ENCODE results near the gene NPAS3. TPM values are rescaled to one million over a fixed set of nuclear protein-coding genes. Genes with fewer than 3 reads are reported as not detected.

The NPAS3 gene
- total RNA-seq, 6 donors from 2014 or later = 0.30 to 0.77 (median 0.59) TPM; not detected in 2

- DNase-seq (no peak), ATAC-seq (ENCODE audit: low FRiP score in 2 of 2) (no peak)
- no peaks in the 10 kb centered on the region for H3K27me3 ChIP-seq
- 76 to 83% methylated on average over 4 of the region's 4 CpGs for WGBS, 2 donors
- no peaks in the 10 kb centered on the region for H3K36me3 ChIP-seq
- no peak overlapping the region for H3K27ac ChIP-seq
- TF ChIP-seq, protein P1, sequence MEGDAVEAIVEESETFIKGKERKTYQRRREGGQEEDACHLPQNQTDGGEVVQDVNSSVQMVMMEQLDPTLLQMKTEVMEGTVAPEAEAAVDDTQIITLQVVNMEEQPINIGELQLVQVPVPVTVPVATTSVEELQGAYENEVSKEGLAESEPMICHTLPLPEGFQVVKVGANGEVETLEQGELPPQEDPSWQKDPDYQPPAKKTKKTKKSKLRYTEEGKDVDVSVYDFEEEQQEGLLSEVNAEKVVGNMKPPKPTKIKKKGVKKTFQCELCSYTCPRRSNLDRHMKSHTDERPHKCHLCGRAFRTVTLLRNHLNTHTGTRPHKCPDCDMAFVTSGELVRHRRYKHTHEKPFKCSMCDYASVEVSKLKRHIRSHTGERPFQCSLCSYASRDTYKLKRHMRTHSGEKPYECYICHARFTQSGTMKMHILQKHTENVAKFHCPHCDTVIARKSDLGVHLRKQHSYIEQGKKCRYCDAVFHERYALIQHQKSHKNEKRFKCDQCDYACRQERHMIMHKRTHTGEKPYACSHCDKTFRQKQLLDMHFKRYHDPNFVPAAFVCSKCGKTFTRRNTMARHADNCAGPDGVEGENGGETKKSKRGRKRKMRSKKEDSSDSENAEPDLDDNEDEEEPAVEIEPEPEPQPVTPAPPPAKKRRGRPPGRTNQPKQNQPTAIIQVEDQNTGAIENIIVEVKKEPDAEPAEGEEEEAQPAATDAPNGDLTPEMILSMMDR (IDR thresholded peaks at IDR 0.05) = no peak
- TF ChIP-seq EP300 (IDR thresholded peaks at IDR 0.05) = no peak
- no peak for TF ChIP-seq POLR2AphosphoS5 (IDR thresholded peaks at IDR 0.05)
- TF ChIP-seq POLR2A (IDR thresholded peaks at IDR 0.05) = no peak
- no peaks in the 10 kb centered on the region for H3K4me1 ChIP-seq
- H3K9me3 ChIP-seq = no peaks in the 10 kb centered on the region
- no peak overlapping the region for H3K4me3 ChIP-seq
Observed at GRCh38 chr14:33461036-33461435, 522.4 kb downstream of the NPAS3 start.

DNA sequence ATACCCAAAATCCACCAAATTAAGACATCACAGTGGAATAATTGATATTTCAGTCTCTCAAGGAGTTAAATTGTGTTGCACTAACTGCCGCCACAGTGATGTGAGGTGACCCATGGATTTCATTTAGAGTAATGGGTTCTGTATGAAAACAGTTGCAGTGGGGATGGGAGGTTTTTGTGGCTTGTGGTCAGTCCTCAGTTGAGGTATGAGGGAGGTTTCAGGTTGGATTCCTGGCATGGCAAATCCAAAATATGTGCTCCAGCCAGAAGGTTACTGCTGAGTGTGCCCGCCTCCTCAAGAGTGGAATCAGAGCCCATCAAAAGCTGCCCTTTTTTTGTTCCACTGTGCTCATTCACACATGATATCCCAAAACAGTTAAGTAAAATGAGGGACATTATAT, 525.1 kb downstream of the NPAS3 start:
- H3K4me1 ChIP-seq = no peaks in the 10 kb centered on the region
- TF ChIP-seq, protein P1 (IDR thresholded peaks at IDR 0.05) = no peak
- no peak for TF ChIP-seq EP300 (IDR thresholded peaks at IDR 0.05)
- no peak for TF ChIP-seq POLR2AphosphoS5 (IDR thresholded peaks at IDR 0.05)
- TF ChIP-seq POLR2A (IDR thresholded peaks at IDR 0.05) = no peak
- H3K4me3 ChIP-seq = no peak overlapping the region
- H3K9me3 ChIP-seq = no peaks in the 10 kb centered on the region
- no peaks in the 10 kb centered on the region for H3K36me3 ChIP-seq
- DNase-seq = no peak
- no peaks in the 10 kb centered on the region for H3K27me3 ChIP-seq
- 95 to 97% methylated on average over 2 of the region's 2 CpGs for WGBS, 2 donors
- ATAC-seq (ENCODE audit: low FRiP score in 2 of 2) = no peak
- no peak overlapping the region for H3K27ac ChIP-seq

DNA sequence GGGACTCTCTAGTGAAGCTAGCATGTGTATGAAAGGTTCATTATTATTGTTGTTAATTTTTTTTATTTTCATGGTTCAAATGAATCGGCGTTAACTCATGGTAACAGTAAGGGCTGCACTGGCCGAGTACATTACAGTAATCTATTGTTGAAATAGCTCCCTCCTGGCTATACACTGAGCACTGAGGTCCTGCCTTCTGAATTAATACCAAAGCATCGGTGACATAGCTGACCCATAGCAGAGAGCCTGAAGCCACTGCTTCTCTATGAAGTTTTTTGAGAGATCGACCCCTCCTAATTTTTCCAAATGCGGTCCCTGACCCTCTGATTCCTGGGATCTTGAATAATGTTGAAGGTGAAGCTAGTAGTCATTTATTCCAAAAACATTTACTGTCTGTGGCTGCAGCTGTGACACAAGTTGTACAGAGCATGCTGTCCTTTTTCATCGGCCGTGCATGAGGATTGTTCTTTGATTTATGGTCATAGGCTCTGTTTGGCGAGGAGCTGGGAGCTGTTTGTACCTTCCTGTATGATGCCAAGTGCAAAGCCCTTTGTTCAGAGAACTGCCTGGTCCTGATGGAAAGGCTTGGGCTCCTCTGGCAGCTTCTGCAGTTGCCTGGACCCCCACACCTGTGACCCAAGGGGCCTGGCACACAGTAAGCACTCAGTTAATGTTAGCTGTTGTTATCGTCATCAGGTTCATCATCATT, 525.7 kb downstream of the NPAS3 start:
- H3K4me3 ChIP-seq = no peak overlapping the region
- H3K27ac ChIP-seq = no peak overlapping the region
- no peak for TF ChIP-seq POLR2AphosphoS5 (IDR thresholded peaks at IDR 0.05)
- no peak for TF ChIP-seq EP300 (IDR thresholded peaks at IDR 0.05)
- TF ChIP-seq POLR2A (IDR thresholded peaks at IDR 0.05) = no peak
- TF ChIP-seq, protein P1 (IDR thresholded peaks at IDR 0.05) = no peak
- no peaks in the 10 kb centered on the region for H3K27me3 ChIP-seq
- no peaks in the 10 kb centered on the region for H3K9me3 ChIP-seq
- H3K4me1 ChIP-seq = no peaks in the 10 kb centered on the region
- ATAC-seq (ENCODE audit: low FRiP score in 2 of 2) (no peak), DNase-seq (no peak)
- no peaks in the 10 kb centered on the region for H3K36me3 ChIP-seq
- WGBS, 2 donors = 91 to 92% methylated on average over 10 of the region's 10 CpGs

DNA sequence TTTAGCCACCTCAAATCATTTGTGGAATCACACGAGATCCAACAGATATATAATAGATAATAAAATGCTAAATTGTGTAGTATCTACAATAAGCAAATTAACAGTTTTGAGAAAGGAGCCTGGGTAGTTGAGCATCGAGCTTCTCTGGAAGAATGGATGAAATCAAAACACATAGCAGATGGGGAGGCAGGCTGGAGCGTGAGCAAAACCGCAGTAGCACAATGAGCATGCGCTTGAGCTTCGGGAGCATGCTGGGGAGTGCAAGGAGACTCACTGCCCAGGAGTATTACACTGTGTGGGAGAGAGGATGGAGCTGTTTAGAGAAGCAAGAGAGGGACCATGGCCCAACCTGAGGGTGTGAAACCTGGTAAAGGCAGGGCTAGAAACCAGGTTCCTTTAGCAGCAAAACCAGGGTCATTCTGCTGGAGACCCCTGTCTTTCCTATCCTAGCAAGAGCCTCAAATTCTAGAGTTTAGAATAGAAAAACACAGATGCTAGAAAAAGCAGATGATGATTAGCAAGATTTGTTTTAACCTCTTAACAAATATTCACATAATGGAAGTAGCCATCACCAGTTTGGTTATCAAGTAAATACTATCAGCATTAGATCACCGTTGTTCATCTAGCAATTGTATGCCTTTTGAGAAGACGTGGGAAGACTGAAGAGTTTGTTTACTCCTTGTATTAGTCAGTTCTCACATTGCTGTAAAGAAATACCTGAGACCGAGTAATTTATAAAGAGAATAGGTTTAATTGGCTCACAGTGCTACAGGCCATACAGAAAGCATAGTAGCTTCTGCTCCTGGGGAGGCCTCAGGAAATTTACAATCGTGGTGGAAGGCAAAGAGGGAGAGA, 527.4 kb downstream of the NPAS3 start:
- DNase-seq (no peak), ATAC-seq (ENCODE audit: low FRiP score in 2 of 2) (no peak)
- no peaks in the 10 kb centered on the region for H3K9me3 ChIP-seq
- no peak for TF ChIP-seq POLR2A (IDR thresholded peaks at IDR 0.05)
- no peak for TF ChIP-seq EP300 (IDR thresholded peaks at IDR 0.05)
- 78 to 79% methylated on average over 10 of the region's 10 CpGs for WGBS, 2 donors
- H3K4me1 ChIP-seq = no peaks in the 10 kb centered on the region
- no peaks in the 10 kb centered on the region for H3K36me3 ChIP-seq
- H3K27ac ChIP-seq = no peak overlapping the region
- H3K27me3 ChIP-seq = no peaks in the 10 kb centered on the region
- H3K4me3 ChIP-seq = no peak overlapping the region

DNA sequence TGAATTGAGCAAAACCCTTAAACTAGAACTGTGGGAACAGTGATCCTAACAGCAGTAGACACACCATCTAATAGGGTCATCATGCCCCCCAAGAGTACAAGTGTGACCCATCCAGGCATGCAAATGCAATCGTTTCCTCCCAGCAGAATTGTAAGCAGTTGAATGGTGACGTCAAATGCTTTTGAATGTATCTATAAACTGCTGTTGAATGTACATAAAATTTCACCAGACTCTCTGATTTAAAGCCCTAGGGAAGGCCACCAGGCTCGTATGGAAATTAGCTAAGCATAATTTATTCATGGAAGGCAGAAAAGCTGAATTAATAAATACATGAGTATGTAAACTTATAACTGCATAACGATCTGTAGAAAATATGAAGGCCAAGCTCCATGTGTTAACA, 529.3 kb downstream of the NPAS3 start:
- DNase-seq (no peak), ATAC-seq (ENCODE audit: low FRiP score in 2 of 2) (no peak)
- WGBS, 2 donors = 86 to 96% methylated on average over 4 of the region's 4 CpGs

More for the DNA sequence above, 529.3 kb downstream of the NPAS3 start:
- Histone ChIP-seq H3K4me3 (no peak overlapping the region), H3K27me3 (no peaks in the 10 kb centered on the region), H3K36me3 (no peaks in the 10 kb centered on the region), H3K9me3 (no peaks in the 10 kb centered on the region), H3K27ac (no peak overlapping the region), H3K4me1 (no peaks in the 10 kb centered on the region)
- TF ChIP-seq POLR2A (IDR thresholded peaks at IDR 0.05) = no peak
